GM12892 (cell line): ENCODE data around the gene KLF1.
A peak's percentile ranks its signal among the peaks of the same experiment; 100 is the strongest.

ENCODE experiments used
- DNase-seq: peaks from one replicate; pipeline ENCODE4 v3.0.0; 2011; ENCODE audit not compliant: insufficient read length
- FAIRE-seq: peaks from 2 replicates; lab custom pipeline; 2011; peaks lifted over from hg19 to GRCh38; lab: Jason Lieb, UNC
- POLR2A ChIP-seq: IDR thresholded peaks from 2 replicates; pipeline ENCODE4 v1.6.1; 2011; ENCODE audit warnings: low read depth, low read length, control low read depth
- POLR2AphosphoS5 ChIP-seq: IDR thresholded peaks from 2 replicates; pipeline ENCODE4 v1.6.1; 2011; ENCODE audit warnings: low read depth, low read length, control low read depth
- TAF1 ChIP-seq: IDR thresholded peaks from 2 replicates; pipeline ENCODE4 v1.6.1; 2011; ENCODE audit warnings: low read depth, mild to moderate bottlenecking, control low read depth, low read length, borderline replicate concordance

KLF1 gene

GRCh38 chr19:12886651-12886968 lies 391 bp downstream of the KLF1 start:
- DNase-seq (no peak), FAIRE-seq (no peak)
- TF ChIP-seq TAF1 (no peak), POLR2A (no peak), POLR2AphosphoS5 (no peak)

- FAIRE-seq = no peak
- no peak for TF ChIP-seq POLR2A
- TF ChIP-seq TAF1 = no peak
- TF ChIP-seq POLR2AphosphoS5 = no peak
- no peak for DNase-seq
Measured at GRCh38 chr19:12885749-12886650, 1.0 kb downstream of the KLF1 start.

- FAIRE-seq = peak; percentile 81
- peak; percentile 80 for DNase-seq
- TF ChIP-seq POLR2A (no peak), TAF1 (no peak), POLR2AphosphoS5 (no peak)
Measured at GRCh38 chr19:12884926-12885748, 1.9 kb downstream of the KLF1 start.

GRCh38 chr19:12884627-12884925 lies 2.4 kb downstream of the KLF1 start:
- DNase-seq (no peak), FAIRE-seq (no peak)
- TF ChIP-seq POLR2AphosphoS5 (no peak), POLR2A (no peak), TAF1 (no peak)

- TF ChIP-seq POLR2A (no peak), TAF1 (no peak), POLR2AphosphoS5 (no peak)
- DNase-seq = no peak
- FAIRE-seq = no peak
Measured at GRCh38 chr19:12884202-12884601, 2.8 kb downstream of the KLF1 start.

GRCh38 chr19:12882589-12882988 lies 4.4 kb downstream of the KLF1 start:
- TF ChIP-seq POLR2AphosphoS5 (no peak), POLR2A (no peak)
- DNase-seq (no peak), FAIRE-seq (no peak)

GRCh38 chr19:12881172-12881808 lies 5.7 kb downstream of the KLF1 start, which contains the start of gene DNASE2:
TSS of gene DNASE2 (minus strand) at chr19:12881449. CDS start at chr19:12881375, 74 bp downstream.
- TF ChIP-seq POLR2AphosphoS5 (peak; percentile 58; the same call in 1 of the 2 replicates), TAF1 (no peak), POLR2A (peak; percentile 78)
- peak; percentile 99 for DNase-seq
- FAIRE-seq = peak; percentile 98

- TF ChIP-seq POLR2AphosphoS5 (no peak), TAF1 (no peak), POLR2A (no peak)
- no peak for DNase-seq
- no peak for FAIRE-seq
Measured at GRCh38 chr19:12880551-12881171, 6.3 kb downstream of the KLF1 start.

GRCh38 chr19:12875086-12875485 lies 11.9 kb downstream of the KLF1 start:
- TF ChIP-seq POLR2AphosphoS5 (no peak), POLR2A (no peak), TAF1 (no peak)
- FAIRE-seq (no peak), DNase-seq (no peak)

GRCh38 chr19:12873891-12874745 lies 12.9 kb downstream of the KLF1 start:
- FAIRE-seq (no peak), DNase-seq (no peak)
- TF ChIP-seq POLR2A = no peak
